Activated CD4-positive, alpha-beta T cell treated with anti-CD3 and anti-CD28 coated beads, Interleukin-2, amount 50 U/mL, for 48 hours (primary cell): ENCODE results near the gene TF.
"Not testable (repeated sequence)": the region's sequence is repeated elsewhere in the genome, so short reads cannot be mapped to it uniquely, and the experiment has no call there.

Experiments used
- DNase-seq, 2 experiments: peaks; one replicate each; pipeline ENCODE4 v3.0.0-alpha.2; 2020

TF gene

DNA sequence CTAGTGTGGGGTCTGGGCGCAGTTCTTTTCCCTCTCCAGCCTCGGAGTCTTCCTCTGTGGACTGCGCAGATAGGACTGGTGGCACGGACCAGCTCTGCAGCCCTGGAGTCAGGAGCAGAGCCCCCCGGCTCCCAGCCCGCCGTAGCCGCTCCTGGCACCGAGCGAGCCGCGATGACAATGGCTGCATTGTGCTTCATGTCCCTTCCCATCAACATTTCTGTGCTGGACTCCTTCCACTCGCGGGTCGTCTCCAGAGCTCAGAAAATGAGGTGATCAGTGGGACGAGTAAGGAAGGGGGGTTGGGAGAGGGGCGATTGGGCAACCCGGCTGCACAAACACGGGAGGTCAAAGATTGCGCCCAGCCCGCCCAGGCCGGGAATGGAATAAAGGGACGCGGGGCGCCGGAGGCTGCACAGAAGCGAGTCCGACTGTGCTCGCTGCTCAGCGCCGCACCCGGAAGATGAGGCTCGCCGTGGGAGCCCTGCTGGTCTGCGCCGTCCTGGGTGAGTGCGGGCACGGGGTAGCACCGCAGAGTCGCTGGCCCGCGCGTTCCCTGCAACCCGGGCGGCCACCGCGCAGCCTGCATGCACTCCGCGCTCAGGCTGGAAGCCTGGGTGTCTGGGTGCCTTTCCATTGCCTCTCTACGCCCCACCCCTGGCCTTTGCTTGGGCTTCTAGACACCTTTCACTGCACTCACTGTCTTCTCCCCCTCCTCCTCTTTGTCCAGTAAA, at the start of gene TF:
TF (plus strand) TSS at position 413 of the 731 bp plus-strand sequence; CDS start at position 461, 48 bp downstream.
- no peak for DNase-seq

DNA sequence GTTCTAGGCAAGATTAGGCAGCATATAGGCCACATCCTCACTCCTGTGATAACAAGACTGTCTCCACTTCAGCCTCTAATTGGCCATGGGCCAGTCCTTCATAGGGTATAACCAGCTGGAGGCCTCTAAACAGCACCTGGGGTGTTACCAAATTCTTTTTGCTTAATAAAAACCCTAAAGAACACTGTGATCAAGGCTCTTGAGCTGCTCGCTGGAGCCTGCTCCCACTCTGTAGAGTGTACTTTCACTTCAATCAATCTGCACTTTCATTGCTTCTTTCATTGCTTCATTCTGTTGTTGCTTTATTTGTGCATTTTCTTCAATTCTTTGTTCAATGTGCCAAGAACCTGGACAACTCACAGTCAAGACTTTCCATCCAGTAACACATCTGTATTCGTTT, 48.2 kb upstream of the TF start:
- DNase-seq, result no peak

DNA sequence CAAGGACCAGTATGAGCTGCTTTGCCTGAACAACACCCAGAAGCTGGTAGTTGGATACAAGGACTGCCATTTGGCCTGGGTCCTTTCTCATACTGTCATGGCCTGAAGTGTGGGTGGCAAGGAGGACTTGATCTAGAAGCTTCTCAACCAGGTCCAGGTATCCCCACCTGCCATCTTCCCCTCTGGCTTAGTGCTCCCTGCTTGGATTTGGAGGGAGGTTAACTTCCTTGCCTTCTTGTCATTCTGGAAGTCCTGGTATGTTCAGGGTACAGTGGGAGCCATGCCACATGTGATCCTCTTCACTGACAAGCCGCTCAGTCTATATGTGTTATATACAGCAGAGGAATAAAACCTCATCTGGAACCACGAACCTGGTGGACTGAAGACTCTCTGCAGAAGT, 46.7 kb upstream of the TF start:
- DNase-seq, result no peak

DNA sequence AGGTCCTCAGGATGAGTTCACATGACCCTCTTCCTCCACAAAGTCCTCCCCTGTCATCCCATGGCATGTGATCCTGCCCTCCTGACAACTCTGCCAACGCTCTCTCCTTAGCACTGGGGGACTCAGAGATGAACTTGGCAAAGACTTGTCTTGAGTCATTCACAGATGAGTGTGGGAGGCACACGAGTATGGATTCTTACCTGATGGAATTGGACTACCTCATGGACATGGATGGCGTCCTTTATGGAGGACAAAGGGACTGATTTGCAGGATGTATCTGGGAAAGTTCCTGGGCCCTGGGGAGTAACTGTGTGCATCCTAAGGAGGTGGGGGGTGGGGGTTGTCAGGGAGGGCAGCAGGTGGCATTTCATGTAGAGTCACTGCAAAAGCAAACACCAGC, 46.3 kb upstream of the TF start:
- no peak for DNase-seq

DNA sequence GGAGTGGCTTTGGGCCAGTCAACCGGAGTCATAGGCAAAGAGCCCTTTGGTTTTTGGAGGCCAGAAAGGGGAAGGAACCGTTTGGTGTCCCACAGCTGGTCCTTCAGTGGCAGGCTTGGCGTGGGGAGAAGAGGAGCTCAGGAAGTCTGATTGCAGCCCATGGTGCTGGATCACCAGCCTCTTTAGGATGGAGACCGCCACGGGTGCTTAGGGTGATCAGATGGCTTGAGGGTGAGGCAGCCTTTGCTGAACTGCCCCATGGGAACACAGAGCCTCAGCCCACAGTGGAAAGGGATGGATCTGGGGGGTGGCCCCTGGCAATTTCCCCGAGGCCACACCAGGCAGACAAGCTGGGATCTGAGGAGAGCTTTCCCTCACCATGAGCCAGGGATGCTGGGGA, 45.8 kb upstream of the TF start:
- DNase-seq, result no peak

DNA sequence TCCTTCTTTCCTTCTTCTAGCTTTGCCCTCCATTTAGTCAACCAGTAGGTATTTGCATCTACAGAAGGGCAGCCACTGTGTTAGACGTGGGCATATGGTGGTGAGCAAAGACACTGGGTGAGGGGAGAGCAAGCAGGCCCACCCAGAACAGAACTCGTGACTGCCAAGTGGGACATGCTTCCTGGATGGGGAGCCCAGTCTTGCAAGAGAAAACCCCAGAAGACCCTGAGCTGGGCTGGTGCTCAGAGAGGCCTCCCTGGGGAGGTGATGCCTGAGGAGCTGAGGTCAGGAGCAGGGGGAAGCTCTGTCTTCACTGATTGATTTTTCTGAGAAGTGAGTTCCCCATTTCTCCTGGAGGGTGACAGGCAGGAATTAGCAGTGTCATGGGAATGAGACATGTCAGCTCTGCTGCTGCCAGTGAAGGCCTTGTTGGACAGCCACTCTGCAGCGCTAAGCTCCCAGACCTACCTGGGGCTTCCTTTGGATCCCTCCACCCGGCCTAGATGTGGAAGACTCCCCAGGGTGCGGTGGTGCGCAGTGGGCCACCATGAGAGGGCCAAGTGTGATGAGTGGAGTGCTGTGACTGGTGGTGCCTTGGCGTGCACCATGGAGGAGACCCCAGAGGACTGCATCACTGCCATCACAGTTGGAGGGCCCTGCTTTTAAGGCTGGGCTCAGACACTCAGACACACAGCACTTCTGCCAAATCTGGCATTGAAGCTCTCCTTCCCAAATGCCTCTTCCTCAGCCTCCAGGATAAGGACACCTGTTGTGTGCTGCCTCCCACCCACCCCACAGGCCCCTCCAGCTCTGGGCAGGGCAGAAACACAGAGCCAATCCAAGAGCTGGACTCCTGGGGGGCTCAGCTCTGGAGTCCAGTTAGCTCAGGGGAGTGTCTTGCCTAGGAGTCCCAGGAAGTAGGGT, 44.5 kb upstream of the TF start:
- DNase-seq, result no peak

DNA sequence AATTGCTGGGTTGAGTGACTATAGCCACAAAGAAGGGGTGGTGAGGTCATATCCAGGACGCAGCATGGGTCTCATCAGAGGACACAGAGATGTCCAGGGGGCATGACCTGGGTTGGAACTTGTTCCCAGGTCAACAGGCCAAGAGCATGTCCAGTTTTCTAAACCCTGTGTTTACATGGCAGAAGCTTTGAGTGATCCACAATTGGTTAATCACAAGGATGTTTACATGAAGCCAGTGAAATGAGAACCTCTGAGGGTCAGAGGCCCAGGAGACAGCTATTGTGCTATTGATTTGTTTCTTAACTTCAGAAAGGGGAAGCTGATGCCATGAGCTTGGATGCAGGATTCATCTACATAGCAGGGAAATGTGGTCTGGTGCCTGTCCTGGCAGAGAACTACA, 42.3 kb upstream of the TF start:
- no peak for DNase-seq

DNA sequence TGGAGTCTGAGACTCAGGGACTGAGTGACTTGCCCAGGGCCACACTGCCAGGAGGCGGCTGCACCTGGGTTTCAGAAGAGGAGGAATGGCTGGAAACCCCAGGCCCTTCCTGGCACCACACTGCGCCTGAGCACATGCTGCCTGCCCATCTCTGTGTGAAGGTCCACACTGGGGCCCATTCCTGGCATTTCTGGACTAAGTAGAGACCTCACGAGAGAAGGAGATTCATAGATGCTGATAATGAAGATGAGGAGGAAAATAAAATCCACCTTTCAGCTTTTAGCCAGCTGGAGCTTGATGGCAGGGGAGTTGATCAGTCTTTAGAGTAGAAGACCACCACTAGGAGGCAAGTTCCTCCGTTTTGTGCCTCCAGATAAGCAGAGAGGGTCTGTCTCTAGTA, 40.2 kb upstream of the TF start:
- DNase-seq, result no peak

DNA sequence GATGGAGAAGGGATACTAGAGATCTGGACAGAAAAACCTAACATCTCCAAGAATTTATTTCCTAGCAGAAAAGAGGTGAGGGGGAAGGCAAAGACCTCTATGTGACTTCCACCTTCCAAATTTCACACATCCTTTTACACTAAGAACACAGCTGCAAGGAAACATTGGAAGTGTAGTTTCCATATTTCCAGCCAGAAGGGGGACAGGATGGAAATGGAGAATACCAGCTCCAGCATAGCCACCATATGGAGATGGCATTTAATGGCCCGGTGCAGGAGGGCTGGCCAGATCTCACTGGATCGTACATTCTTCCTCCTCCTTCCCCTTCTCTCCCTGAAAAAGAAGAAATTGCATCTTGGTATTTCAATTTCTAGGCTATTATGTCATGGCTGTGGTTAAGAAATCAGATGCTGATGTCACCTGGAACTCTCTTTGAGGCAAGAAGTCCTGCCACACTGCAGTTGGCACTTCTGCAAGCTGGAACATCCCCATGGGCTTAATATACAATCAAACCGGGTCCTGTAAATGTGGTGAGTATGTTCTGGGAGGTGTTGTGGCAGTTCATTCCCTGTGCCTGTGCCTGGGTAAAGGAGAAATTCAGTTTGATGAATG, 36.9 kb upstream of the TF start:
- no peak for DNase-seq

DNA sequence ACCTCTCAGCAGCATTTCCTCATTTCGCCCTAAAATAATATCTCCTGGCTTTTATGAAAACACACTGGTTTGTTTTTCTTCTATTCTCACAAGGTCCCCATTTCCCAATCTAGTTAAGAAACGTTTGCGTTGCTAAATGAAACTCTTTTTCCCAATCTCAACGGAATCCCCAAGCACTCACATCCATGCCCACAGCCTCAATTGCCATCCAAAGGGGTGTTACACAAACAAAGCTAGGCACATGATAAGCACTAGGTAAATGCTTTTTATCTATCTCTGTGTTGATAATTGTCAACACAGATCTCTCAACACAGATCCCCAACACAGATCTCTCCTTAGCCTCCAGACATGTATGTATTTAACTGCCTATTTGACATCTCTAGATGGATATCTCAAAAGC, 35.2 kb upstream of the TF start:
- no peak for DNase-seq

DNA sequence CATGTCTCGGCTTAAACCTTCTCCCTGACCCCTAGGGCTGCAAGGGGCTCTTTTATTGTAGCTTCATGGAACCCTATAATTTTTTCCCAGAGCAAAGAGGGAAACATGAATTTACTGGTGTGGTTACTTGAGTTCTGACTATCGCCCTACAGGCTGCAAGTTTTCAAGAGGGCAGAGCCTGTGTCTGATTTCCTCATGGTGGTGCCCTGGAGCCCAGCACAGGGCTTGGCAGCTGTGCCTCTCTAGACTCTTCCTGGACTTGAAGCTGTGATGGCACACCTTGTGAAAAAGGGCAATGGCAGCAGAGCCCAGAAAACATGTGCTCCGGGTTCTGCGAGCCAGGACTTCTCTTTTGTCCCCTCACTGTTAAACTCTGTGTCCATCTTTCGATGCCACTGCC, 34.2 kb upstream of the TF start:
- no peak for DNase-seq

DNA sequence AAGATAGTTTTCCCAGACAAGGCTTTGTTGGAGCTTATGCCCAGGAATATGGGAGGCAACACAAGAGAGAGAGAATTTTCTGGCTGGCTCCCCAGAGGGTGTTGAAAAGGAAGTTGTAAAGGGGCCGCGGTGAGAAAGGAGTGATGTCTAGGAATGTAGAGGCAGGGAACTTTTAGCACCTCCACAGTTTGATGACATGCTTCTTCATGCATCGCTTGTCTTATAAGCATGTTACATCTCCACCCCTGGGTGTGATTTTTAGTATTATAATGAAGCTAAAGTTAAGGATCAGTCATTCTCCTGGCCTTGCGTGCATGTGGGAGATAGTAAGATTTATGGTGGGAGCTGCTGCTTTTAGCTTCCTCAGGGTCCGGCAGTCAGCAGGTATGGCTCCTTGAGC, 32.8 kb upstream of the TF start:
- no peak for DNase-seq

DNA sequence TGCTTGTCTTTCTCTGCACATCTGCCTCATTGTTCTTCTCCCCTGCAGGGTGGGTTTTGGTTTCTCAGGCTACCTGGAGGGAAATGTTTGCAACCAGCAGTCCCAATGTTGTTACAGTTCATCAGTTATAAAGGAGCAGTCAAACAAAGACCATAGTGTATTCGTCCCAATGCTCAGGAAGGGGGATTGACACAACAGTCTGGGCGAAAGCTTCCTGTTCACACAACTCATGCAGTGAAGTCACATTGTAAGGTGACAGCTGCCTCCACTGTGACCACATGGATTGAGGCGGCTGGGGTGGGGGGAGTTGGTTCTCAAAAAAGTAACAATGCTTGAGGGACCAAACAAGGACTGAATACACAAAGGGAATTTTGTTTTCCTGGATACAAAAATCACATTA, 28.8 kb upstream of the TF start:
- DNase-seq, result no peak

DNA sequence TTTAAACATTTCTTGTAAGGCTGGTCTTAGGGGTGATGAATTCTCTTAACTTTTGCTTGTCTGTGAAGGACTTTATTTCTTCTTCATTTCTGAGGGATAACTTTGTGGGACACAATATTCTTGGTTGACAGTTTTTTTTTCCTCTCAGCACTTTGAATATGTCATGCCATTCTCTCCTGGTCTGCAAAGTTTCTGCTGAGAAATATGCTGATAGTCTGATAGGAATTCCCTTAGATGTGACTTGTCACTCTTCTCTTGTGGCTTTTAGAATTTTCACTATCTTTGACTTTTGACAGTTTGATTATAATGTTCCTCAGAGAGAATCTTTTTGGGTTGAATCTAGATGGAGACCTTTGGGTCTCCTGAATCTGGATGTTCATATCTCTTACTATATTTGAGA, 23.3 kb upstream of the TF start:
- DNase-seq, result no peak

DNA sequence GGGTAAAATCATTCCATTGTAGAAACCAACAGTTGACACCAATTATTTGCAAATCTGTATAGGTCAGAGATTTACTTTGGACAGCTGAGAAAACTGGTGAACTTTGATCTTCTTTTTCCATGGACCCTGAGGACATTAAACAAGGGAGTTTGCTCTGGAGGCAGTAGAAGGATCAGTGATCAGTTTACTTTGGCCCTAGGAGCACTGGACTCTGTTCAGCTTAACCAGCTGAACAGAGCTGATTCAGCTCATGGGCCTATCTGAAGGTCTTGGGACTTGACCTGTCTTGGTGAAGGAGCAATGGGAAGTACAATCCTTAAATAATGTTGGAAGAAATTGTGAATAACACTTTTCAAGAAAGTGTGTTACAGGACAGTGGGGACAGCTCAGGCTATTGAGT, 15.2 kb upstream of the TF start:
- DNase-seq, result no peak

DNA sequence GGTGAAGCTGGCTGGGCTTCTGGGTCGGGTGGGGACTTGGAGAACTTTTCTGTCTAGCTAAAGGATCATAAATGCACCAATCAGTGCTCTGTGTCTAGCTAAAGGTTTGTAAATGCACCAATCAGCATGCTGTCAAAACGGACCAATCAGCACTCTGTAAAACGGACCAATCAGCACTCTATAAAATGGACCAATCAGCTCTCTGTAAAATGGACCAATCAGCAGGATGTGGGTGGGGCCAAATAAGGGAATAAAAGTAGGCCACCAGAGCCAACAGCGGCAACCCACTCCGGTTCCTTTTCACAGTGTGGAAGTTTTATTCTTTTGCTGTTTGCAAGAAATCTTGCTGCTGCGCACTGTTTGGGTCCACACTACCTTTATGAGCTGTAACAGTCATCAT, 14.0 kb upstream of the TF start:
- DNase-seq, result not testable (repeated sequence)

DNA sequence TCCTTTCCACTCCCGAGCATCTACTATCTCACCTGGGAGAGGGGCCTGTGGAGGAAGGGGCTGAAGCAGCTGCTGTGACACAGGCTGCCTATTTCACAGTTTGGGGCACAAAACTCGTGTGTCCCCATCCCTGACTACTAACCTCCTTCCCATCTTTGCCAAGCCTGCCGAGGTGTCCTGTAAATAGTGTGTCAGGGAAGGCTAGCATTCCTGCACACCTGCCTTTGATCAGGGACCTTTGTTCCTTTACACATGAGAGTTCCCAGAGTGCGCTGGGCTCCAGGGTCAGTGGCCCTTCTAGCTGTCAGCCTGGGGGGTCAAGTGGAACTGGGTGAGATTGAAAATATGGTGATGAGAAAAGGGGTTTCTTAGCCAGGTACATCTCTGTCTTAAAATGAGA, 13.0 kb upstream of the TF start:
- no peak for DNase-seq

DNA sequence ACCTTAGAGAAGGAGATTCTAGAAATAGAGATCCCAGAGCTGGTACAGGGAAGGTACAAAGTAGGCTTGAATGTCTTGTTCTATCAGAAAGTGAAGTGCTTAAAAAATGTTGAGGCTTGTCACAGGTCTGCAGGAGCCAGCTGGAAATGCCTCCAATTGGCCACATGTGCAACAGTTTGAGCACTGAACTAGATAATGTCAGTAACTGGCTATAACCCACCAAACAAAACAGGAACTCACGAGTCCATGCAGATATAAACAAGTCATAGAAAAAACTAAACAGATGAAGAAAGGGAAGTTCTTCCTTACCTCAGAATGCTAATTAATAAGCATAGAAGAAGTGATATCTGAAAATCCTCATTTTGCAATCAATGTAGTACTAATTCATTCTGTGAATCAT, 11.9 kb upstream of the TF start:
- DNase-seq, result no peak

DNA sequence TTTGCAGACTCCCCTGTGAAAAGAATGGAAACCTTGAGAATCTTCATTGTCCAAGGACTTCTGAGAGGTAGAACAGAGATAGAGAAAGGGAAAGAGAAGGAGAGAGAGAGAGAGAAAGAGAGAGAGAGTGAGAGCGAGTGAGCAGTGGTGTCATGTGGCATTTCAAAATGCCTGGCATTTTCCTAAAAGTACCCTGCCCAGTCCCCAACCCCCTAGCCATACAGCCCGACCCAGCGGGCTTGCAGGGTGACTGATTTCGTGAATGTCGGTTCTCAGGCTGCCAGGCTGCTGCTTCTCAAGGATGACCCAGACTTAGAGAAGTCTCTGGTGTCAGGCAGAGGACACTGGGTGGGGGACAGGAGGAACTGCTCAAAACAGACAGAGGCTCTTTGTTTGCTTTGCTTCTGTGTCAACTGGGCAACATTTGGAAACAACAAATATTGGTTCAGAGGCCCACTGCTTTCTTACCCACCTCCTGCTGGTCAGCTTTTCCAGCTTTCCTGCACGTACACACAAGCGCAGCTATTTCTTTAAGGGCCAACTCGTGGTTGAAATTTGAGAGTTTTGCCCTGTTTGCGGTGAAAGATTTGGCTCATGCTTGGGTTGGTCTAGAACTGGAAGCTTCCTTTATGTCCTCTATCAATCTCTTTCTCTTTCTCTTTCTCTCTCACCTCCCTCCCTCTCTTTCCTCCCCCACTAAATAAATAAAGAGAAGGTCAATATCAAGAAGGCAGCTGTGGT, 3.7 kb upstream of the TF start:
- DNase-seq, result no peak

DNA sequence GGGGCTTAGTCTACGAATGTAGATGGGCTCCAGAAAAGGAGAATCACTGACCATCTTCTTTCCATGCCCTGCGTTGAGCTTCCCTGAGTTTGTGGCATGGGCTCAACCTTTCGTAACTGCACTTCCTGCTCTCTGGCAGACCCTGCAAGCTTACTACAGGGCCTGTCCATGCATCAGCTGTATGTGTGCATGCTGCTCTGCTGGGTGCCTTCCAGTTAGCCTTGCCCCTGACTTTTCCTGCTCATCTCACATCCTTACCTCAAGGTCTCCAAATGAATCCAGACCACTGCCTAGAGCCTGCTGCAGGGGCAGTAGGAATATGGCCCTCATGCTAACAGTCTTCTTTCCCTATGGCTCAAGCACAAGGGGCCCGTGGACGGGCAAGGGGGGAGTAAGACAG, 2.0 kb upstream of the TF start:
- DNase-seq, result no peak

DNA sequence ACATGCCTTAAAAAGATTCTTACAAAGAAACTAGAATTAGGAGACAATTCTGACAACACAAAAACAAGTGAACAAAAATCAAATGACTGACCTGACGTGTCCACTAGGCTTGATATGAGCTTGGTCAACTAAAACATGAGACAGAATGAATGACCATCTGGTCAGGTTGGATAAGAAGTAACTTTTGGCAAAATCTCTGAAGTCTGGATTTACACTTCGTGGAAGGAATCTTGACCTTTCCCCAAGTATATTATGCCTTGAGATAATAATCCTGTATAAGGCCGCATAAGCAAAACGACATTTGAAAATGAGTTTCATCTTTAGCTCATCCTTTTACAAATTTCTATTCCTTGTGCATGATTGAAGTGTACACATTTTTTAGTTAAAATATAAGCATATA, 1.1 kb upstream of the TF start:
- no peak for DNase-seq

DNA sequence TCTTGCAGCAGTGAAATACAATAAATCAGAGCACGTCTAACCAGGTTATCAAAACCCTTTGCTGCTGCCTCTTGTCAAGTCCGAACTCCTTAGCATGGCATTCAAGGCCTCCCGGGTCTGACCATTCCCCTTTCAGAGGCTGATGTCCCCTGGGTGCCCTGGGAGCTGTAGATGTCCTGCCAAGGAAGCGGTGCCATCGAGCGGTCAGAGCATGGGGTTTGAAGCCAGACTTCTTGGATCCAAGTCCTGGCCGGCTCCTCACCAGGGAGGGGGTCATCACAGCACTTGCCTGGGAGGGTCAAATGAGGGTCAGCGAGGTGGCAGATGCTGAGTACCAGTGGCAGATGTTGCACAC, 496 bp downstream of the TF start:
- no peak for DNase-seq

DNA sequence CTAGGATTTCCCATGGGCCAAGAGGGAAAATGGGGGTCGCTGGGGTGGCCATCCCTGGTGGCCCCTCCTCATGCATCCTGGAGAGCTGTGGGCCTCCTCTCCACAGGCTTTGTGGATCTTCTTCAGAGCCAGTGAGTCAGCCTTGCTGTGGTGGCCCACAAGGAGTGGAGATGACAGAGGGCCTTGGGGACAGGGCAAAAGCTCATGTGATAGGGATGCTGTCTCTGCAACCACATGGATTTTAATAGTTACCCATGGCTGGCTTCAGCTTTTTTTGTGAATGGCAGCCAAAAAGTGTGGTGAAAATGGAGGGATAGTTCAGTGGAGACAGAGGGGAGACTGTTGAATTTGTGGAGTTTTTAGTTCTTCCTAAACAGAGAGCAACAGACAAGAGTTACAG, 1.2 kb downstream of the TF start:
- DNase-seq, result no peak
